ENCODE results near the gene TMEM121B. TPM values are rescaled to one million over a fixed set of nuclear protein-coding genes. Genes with fewer than 3 reads are reported as not detected.

The TMEM121B gene
- polyA plus RNA-seq, 1 donor (not counting 4 experiments of a cell fraction or from before 2014, with no cell fraction given), result not detected

GRCh38 chr22:17090550-17090949 lies 30.6 kb downstream of the TMEM121B start:
- no peaks in the 10 kb centered on the region for H3K36me3 ChIP-seq (ENCODE audit: control insufficient read depth in 2 of 2, extremely low read depth in 1 of 2, insufficient read depth in 2 of 2, low read length in 2 of 2)
- peaks cover 45% of the 10 kb centered on the region for H3K79me2 ChIP-seq (ENCODE audit: control insufficient read depth, insufficient read depth, low read length)
- H3K4me3 ChIP-seq (ENCODE audit: control insufficient read depth in 2 of 3, extremely low read depth in 1 of 3, insufficient read depth in 2 of 3, low read depth in 1 of 3, low read length in 3 of 3), result no peak overlapping the region
- dilution Hi-C loops (cut with MboI; ENCODE audit: extremely low pct_ligation_motif_present, low sequenced_read_pairs), result no loop called here
- H3K27ac ChIP-seq (ENCODE audit: control insufficient read depth, insufficient read depth, low read length), result no peak overlapping the region
- no peaks in the 10 kb centered on the region for H3K27me3 ChIP-seq (ENCODE audit: control insufficient read depth, extremely low read depth, insufficient read depth, low read length)
- DNase-seq (ENCODE audit: low read depth, low spot score) (no peak), FAIRE-seq (no peak)
- H2AFZ ChIP-seq (ENCODE audit: control insufficient read depth, low read length), result no peak overlapping the region
- H3K9me3 ChIP-seq (ENCODE audit: control insufficient read depth, low read depth, low read length), result no peaks in the 10 kb centered on the region
- TF ChIP-seq, protein P1, sequence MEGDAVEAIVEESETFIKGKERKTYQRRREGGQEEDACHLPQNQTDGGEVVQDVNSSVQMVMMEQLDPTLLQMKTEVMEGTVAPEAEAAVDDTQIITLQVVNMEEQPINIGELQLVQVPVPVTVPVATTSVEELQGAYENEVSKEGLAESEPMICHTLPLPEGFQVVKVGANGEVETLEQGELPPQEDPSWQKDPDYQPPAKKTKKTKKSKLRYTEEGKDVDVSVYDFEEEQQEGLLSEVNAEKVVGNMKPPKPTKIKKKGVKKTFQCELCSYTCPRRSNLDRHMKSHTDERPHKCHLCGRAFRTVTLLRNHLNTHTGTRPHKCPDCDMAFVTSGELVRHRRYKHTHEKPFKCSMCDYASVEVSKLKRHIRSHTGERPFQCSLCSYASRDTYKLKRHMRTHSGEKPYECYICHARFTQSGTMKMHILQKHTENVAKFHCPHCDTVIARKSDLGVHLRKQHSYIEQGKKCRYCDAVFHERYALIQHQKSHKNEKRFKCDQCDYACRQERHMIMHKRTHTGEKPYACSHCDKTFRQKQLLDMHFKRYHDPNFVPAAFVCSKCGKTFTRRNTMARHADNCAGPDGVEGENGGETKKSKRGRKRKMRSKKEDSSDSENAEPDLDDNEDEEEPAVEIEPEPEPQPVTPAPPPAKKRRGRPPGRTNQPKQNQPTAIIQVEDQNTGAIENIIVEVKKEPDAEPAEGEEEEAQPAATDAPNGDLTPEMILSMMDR (optimal IDR thresholded peaks at IDR 0.05 in 1 of 3, IDR thresholded peaks at IDR 0.05 in 1 of 3, conservative IDR thresholded peaks at IDR 0.05 in 1 of 3; ENCODE audit: extremely low read depth in 1 of 3, insufficient read depth in 2 of 3, low read length in 3 of 3), result no peak
- no peak for TF ChIP-seq EZH2 (IDR thresholded peaks at IDR 0.05; ENCODE audit: low read length)
- no peaks in the 10 kb centered on the region for H4K20me1 ChIP-seq (ENCODE audit: control insufficient read depth, extremely low read depth, insufficient read depth, low read length)
- H3K4me2 ChIP-seq (ENCODE audit: control insufficient read depth, extremely low read depth, insufficient read depth, low read depth, low read length), result no peak overlapping the region
- H3K9me1 ChIP-seq (ENCODE audit: control insufficient read depth, extremely low read depth, insufficient read depth, low read length), result no peaks in the 10 kb centered on the region
- H3K4me1 ChIP-seq (ENCODE audit: control insufficient read depth, extremely low read depth, insufficient read depth, low read length), result no peaks in the 10 kb centered on the region
- no peak overlapping the region for H3K9ac ChIP-seq (ENCODE audit: control insufficient read depth, extremely low read depth, insufficient read depth, low read length)

DNA sequence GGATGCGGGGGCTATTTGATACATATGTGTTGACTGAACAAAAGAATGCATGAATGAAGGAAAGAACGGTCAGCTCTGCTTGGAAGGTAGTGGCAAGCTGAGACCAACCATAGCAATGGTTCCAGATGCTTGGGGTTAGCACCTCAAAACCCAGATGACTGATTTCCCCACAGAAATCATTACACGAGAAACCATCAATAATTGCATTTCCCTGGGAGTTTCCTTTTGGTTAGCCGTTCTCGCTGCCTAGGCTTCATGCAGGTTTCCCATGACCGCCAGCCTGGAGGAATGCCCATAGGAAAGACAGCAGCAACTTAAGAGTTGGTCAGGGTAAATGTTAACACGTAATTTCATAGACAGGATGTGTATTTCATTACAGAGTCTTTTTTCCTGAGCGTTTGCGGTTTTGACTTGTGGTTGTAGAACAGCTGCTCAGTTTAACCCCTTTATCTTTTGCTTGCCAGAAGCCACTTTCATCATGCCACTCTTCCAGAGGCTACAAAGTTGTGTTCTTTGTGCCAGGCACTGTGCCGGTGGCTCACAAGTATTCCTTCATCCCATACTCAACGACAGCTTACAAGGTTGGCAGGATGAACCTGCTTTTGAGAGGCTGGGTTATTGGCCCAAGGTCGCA lies 33.5 kb downstream of the TMEM121B start:
- no peak for FAIRE-seq
- peaks cover 43% of the 10 kb centered on the region for H3K79me2 ChIP-seq (ENCODE audit: control insufficient read depth, insufficient read depth, low read length)
- TF ChIP-seq, protein P1 (optimal IDR thresholded peaks at IDR 0.05 in 1 of 3, IDR thresholded peaks at IDR 0.05 in 1 of 3, conservative IDR thresholded peaks at IDR 0.05 in 1 of 3; ENCODE audit: extremely low read depth in 1 of 3, insufficient read depth in 2 of 3, low read length in 3 of 3), result no peak
- no peak for TF ChIP-seq EZH2 (IDR thresholded peaks at IDR 0.05; ENCODE audit: low read length)

More for the DNA sequence above, 33.5 kb downstream of the TMEM121B start:
- Histone ChIP-seq H3K4me1 (ENCODE audit: control insufficient read depth, extremely low read depth, insufficient read depth, low read length) (no peaks in the 10 kb centered on the region), H3K9me3 (ENCODE audit: control insufficient read depth, low read depth, low read length) (no peaks in the 10 kb centered on the region), H3K27me3 (ENCODE audit: control insufficient read depth, extremely low read depth, insufficient read depth, low read length) (no peaks in the 10 kb centered on the region), H3K27ac (ENCODE audit: control insufficient read depth, insufficient read depth, low read length) (no peak overlapping the region), H4K20me1 (ENCODE audit: control insufficient read depth, extremely low read depth, insufficient read depth, low read length) (no peaks in the 10 kb centered on the region), H3K4me2 (ENCODE audit: control insufficient read depth, extremely low read depth, insufficient read depth, low read depth, low read length) (no peak overlapping the region), H3K36me3 (ENCODE audit: control insufficient read depth in 2 of 2, extremely low read depth in 1 of 2, insufficient read depth in 2 of 2, low read length in 2 of 2) (no peaks in the 10 kb centered on the region), H3K9me1 (ENCODE audit: control insufficient read depth, extremely low read depth, insufficient read depth, low read length) (no peaks in the 10 kb centered on the region), H2AFZ (ENCODE audit: control insufficient read depth, low read length) (no peak overlapping the region), H3K4me3 (ENCODE audit: control insufficient read depth in 2 of 3, extremely low read depth in 1 of 3, insufficient read depth in 2 of 3, low read depth in 1 of 3, low read length in 3 of 3) (no peak overlapping the region), H3K9ac (ENCODE audit: control insufficient read depth, extremely low read depth, insufficient read depth, low read length) (no peak overlapping the region)
- dilution Hi-C loops (cut with MboI; ENCODE audit: extremely low pct_ligation_motif_present, low sequenced_read_pairs), result no loop called here
- DNase-seq (ENCODE audit: low read depth, low spot score), result no peak

All from keratinocyte (primary cell).